Stimulated activated CD8-positive, alpha-beta memory T cell treated with anti-CD3 and anti-CD28 coated beads, Interleukin-4, amount 100 ng/mL, for 1 hour (primary cell): ENCODE measurements around the gene RFPL2.
"Not testable (repeated sequence)": the region's sequence is repeated elsewhere in the genome, so short reads cannot be mapped to it uniquely, and the experiment has no call there.

ENCODE experiments used
- DNase-seq, 2 donors: peaks; one replicate each; pipeline ENCODE4 v3.0.0-alpha.2; 2020; ENCODE audit warnings: low read depth in 2 of 2, low spot score in 1 of 2

RFPL2 gene

GRCh38 chr22:32175115-32175514 lies 29.8 kb downstream of the RFPL2 start:
- no peak for DNase-seq

- DNase-seq, result no peak
These were observed 39.2 kb downstream of the RFPL2 start for GRCh38 chr22:32165681-32166080.

GRCh38 chr22:32164075-32164860 lies 40.6 kb downstream of the RFPL2 start:
- DNase-seq, result no peak

GRCh38 chr22:32160411-32160810 lies 44.5 kb downstream of the RFPL2 start:
- DNase-seq, result not testable (repeated sequence)

GRCh38 chr22:32158712-32159533 lies 46.0 kb downstream of the RFPL2 start, which contains the start of gene C22orf42:
Gene C22orf42, minus strand, starts transcription at chr22:32159303. Its CDS starts 88 bp downstream, at chr22:32159215.
- no peak for DNase-seq

- DNase-seq, result not testable (repeated sequence)
These were observed 47.2 kb downstream of the RFPL2 start for GRCh38 chr22:32157632-32158031.

- DNase-seq, result not testable (repeated sequence)
These were observed 50.1 kb downstream of the RFPL2 start for GRCh38 chr22:32154727-32155126.

GRCh38 chr22:32151641-32152040 lies 53.2 kb downstream of the RFPL2 start:
- not testable (repeated sequence) for DNase-seq

GRCh38 chr22:32150647-32151046 lies 54.2 kb downstream of the RFPL2 start:
- DNase-seq, result not testable (repeated sequence)

- DNase-seq, result not testable (repeated sequence)
These were observed 56.5 kb downstream of the RFPL2 start for GRCh38 chr22:32148372-32148771.

GRCh38 chr22:32147128-32147527 lies 57.7 kb downstream of the RFPL2 start:
- DNase-seq, result not testable (repeated sequence)

- no peak for DNase-seq
These were observed 60.2 kb downstream of the RFPL2 start for GRCh38 chr22:32144496-32145274.

GRCh38 chr22:32142600-32142999 lies 62.3 kb downstream of the RFPL2 start:
- no peak for DNase-seq

- DNase-seq, result not testable (repeated sequence)
These were observed 64.2 kb downstream of the RFPL2 start for GRCh38 chr22:32140688-32141087.
